HL-60/S4 treated with phorbol 12-myristate 13-acetate at 8.2 ng/mL for 4 days and 3 days (cell line): ENCODE measurements around the gene BAIAP2L1.
"Not testable (repeated sequence)": the region's sequence is repeated elsewhere in the genome, so short reads cannot be mapped to it uniquely, and the experiment has no call there.

Experiments used
- in situ Hi-C: fragments of 300-500 bp; cut with MboI; formaldehyde crosslinking; loops from 2 replicates; pipeline ENCODE4 v1.15.0; 2022; ENCODE audit warnings: low sequenced_read_pairs

BAIAP2L1 gene

GRCh38 chr7:98404840-98405239, 4.0 kb upstream of the BAIAP2L1 start:
- in situ Hi-C loops, result loop anchor here (25.0 kb wide), 1 partner anchor 432 kb away; no protein-coding TSS in a partner anchor

DNA sequence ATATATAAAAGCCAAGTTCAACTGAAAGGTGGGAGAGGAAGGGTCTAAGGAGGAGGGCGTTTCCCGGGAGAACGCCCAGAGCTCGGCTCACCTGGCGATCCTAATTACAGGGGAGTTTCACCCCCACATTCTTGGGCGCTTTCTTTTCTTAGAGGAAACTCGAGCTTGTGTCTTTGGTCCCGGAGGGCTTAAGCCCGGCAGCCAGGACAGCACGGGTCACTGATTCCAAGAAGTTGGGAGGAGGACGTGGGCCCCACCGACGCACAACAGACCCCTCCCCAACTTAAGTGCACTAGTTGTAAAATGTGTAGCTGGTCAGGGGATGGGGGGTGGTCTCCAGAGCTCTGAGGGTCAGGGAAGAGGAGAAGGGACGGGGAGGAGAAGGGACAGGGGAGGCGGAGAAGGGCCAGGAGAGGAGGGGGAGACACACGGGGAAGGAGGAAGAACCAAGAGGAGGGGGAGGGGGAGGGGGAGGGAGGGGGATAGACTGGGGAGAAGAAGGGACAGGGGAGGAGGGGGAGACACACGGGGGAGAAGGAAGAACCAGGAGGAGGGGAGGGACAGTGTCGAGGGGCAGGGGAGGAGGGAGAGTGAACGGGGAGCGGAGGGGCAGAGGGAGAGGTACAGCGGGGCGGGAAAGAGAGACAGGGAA, 874 bp downstream of the BAIAP2L1 start:
- in situ Hi-C loops, result loop anchor here (25.0 kb wide), 1 partner anchor 437 kb away; no protein-coding TSS in a partner anchor

DNA sequence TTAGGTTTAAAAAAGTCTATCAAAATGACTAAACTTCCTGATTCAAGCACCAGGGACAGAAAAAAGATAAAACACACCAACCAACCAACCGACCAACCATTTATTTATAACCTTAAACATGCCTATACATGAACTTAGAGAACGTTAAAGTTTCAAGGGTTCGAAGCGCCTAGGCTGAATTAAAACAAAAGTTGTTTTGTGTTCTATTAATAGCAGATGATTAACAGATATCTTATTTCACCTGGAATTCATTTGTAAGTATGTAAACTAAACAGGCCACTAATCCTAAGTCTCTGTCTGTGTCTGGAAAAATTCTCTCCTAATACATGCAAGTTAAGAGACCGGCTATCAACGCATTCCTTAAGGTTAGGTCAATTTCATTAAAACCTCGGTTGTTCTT, 1.4 kb downstream of the BAIAP2L1 start:
- in situ Hi-C loops, result no loop called here

DNA sequence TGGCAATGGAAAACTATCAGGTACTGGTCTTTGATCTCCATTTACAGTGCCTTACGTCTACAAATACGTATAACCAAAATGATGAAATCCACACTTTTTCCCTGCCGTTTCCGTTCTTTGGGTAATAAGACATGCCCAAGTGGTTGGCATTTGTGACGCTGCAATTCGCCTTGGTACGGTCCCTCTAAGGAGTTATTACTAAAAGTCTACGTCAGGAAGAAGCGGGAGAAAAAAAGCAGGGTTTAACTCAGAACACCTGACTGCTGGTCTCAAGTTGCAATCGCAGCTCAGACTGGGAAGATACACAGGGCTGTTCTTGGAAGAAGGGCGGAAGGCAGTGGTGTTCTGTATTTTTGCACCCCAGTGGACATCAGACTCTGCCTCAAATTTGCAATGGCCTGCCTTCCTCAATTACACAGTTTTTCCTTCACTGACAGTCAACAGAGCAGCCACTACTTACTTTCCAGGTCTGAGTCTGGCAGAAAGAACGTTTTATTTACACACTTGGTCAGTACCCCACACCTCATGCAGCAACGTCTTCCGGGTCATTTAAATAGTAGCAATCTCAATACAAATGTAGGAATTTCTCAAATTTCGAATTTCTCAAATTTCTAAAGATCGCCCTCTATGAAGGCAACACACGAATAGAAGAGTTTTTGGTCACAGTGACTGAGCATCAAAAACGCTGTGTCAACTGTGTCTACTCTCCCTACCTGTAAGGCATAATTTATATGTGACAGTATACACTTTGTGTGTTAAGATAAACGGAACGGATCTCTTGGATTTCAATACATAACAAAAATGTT, 2.1 kb downstream of the BAIAP2L1 start:
- in situ Hi-C loops, result no loop called here

DNA sequence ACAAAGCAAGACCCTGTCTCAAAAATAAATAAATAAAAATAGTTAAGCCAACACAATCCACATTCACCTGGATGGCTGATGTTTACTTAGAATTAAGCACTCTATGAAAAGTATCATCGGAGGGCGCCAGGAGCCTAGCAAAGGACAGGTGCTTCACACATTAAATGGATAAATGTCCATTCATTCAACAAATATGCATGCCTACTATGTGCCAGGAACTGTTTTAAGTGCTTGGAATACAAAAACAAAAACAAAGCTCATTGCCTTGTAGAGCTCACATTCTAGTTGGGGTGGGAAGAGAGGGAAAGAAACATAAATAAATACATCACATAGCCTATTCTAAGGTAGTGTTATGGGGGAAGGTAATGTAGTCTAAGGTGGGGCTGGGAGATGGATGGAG, 4.1 kb downstream of the BAIAP2L1 start:
- in situ Hi-C loops, result no loop called here

DNA sequence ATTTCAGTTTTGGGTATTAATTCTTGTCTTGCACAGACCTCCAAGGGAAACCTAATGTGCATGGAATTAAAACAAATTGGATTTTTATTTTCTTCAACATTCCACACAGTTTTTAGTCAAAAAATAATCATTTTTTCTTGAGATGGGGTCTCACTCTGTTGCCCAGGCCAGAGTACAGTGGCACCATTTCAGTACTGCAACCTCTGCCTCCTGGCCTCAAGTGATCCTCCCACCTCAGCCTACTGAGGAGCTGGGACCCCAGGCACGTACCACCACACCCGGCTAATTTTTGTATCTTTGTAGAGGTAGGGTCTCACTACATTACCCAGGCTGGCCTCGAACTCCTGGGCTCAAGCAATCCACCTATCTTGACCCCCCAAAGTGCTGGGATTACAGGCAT, 4.9 kb downstream of the BAIAP2L1 start:
- in situ Hi-C loops, result no loop called here

DNA sequence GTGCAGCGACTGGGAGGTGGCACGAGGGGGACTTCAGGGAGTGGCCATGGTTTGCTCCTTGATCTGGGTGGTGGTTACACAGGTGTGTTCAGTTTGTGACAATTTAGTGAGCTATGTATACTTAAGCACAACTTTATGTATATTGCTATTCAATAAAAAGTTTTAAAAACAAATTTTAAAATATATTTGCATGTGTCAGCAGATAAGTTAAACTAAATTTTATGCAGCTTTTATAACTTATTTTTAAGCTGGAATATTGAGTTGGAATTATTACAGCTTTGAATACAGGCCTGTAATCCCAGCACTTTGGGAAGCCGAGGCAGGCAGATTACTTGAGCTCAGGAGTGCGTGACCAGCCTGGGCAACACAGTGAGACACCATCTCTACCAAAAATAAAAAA, 5.4 kb downstream of the BAIAP2L1 start:
- in situ Hi-C loops, result no loop called here

DNA sequence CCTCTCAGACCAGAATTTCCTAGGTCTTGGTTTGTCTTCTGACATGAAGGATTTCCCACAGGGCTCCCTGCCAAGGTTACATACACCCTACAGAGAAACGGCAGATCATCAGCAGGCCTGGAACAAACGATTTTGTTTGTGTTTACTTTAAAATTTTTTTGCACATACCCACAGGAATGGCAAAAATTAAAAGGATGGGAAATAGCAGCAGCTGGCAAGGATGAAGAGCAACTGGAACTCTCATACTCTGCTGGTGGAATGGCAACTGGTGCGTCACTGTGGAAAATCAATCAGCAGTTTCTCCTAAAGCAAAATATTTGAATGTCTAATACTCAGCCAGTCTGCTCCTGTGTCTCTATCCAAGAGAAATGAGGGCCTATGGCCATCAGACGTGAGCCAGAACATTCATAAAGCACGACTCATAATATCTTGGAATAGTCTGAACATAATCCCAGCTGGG, 6.5 kb downstream of the BAIAP2L1 start:
- in situ Hi-C loops, result no loop called here

DNA sequence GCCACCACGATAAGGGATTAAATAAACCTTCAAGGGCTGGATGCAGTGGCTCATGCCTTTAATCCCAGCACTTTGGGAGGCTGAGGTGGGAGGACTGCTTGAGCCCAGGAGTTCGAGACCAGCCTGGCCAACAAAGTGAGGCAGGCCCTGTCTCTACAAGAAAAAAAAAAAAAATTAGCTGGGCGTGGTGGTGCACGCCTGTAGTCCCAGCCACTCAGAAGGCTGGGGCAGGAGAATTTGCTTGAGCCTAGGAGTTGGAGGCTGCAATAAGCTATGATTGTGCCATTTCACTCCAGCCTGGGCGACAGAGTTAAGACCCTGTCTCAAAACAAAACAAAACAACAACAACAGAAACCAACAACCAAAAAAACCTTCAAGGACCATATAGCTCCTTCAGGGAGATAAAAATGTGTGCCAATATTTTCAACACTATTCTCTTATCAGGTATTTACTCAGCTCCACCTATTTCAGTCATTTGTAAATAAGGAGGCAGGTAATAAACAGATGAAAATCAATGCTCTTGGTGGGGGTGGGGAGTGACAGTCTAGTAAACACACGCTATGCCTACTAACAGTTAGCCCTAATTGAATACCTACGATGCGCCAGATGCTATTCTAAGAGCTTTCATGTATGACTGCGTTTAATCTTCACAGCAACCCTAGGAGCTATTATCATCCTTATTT, 13.2 kb downstream of the BAIAP2L1 start:
- in situ Hi-C loops, result no loop called here

- in situ Hi-C loops, result no loop called here
These were observed 13.8 kb downstream of the BAIAP2L1 start for GRCh38 chr7:98387131-98387530.

GRCh38 chr7:98385532-98385931, 15.4 kb downstream of the BAIAP2L1 start:
- in situ Hi-C loops, result not testable (repeated sequence)

- in situ Hi-C loops, result no loop called here
These were observed 22.6 kb downstream of the BAIAP2L1 start for GRCh38 chr7:98378210-98378819.

- in situ Hi-C loops, result no loop called here
These were observed 24.2 kb downstream of the BAIAP2L1 start for GRCh38 chr7:98376711-98377110.

GRCh38 chr7:98375664-98376063, 25.2 kb downstream of the BAIAP2L1 start:
- in situ Hi-C loops, result no loop called here

DNA sequence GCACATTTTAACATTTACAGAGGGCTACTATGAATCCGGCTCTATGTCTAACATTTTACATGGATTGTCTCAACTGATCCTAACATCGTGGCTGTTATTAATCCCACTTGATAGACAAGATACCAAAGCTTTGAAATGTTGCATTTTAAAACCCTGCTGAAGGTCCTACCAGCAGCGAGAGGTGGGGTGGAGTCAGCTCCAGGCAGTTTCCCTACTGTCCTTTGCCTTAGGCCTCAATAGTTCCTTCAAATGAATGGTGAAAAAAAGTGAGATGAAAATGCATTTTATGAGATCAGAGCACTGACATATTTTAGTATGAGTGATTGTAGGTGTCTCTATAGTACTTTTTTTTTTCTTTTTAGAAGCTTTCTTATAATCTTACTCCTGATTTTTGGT, 26.6 kb downstream of the BAIAP2L1 start:
- in situ Hi-C loops, result no loop called here

- in situ Hi-C loops, result no loop called here
These were observed 27.9 kb downstream of the BAIAP2L1 start for GRCh38 chr7:98372993-98373392.

DNA sequence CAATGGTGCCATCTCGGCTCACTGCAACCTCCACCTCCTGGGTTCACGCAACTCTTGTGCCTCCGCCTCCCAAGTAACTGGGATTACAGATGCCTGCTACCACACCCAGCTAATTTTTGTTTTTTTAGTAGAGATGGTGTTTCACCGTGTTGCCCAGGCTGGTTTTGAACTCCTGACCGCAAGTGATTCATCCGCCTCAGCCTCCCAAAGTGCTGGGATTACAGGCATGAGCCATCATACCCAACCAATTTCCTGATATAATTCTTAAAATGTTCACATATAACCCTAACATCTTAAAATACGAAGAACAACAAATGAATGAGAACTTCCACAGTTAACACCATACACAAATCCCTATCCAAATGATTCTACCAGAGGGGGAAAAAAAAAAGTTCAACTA, 31.2 kb downstream of the BAIAP2L1 start:
- in situ Hi-C loops, result no loop called here

DNA sequence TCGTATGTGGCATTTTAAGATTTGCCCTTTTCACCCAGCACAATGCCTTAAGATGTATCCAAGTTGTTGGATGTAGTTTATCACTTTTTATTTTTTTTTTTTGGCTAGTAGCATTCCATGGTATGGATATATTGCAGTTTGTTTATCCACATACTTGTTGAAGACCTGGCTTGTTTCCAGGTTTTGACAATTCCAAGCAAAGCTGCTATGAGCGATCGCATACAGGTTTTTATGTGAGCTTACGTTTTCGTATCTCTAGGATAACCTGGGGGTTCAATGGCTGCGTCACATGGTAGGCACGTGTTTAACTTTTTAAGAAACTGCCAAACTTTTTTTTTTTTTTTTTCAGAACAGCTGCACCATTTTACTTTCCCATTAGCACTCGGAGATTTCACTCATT, 32.2 kb downstream of the BAIAP2L1 start:
- in situ Hi-C loops, result no loop called here

- in situ Hi-C loops, result no loop called here
These were observed 34.3 kb downstream of the BAIAP2L1 start for GRCh38 chr7:98366562-98366938.

- in situ Hi-C loops, result no loop called here
These were observed 34.9 kb downstream of the BAIAP2L1 start for GRCh38 chr7:98365863-98366561.

DNA sequence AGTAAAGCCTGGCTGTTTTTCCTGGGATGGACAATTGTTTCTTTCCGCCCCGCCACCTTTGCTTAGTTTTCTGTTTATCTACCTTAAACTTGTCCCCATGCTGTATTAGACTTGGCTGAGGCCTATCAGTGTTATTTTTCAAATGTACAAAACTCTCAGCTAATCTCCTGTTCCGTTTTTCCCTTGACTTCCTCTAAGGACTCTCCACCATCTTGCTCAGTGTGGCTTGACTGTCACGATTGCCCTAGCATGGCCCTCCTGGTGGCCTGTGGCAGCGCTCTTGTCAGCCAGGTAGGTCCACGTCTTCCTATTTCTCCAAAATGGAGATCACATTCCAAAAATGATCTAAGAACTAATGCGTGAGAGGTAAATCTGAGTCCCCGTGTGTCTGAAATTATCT, 36.7 kb downstream of the BAIAP2L1 start:
- in situ Hi-C loops, result no loop called here
